ENCODE results near the gene RSPO1. TPM values are rescaled to one million over a fixed set of nuclear protein-coding genes. Genes with fewer than 3 reads are reported as not detected.

RSPO1 gene
- total RNA-seq, 1 donor from 2014 or later, result 4.3 TPM

DNA sequence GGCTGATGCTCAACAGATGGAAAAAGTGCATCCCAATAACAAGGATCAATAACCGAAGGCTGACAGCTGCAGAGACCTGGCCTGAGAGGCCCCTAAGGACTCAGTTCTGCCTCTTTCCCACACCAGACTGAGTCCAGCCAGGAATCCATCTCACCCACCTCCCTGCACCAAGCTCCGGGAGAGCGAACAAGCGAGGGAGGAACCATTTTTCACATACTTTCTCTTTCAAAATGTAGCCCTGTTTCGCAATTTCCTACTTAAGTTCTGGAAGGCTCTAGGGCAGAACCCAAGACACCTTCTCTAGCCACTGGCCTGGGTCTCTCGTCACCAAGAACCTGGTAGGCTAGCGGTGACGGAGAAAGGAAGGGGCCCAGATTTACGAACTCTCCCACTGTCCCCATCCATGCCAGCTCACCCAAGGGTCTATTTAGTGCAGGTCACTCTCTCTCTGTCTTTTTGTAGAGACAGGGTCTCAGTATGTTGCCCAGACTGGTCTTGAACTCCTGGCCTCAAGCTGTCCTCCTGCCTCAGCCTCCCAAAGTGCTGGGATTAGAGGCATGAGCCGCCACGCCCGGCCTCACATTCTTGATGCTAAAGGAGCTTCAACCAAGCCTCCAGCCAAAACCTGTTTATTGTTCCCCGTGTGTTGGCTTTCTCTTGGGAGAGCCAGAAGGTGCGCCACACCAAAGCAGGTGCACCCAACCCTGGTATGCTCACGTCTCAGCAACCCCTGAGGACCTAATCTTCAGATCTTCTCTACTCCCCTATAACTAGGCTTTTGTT lies 28.0 kb downstream of the RSPO1 start:
- no peak for DNase-seq
- Histone ChIP-seq H3K27me3 (ENCODE audit: low read depth) (no peaks in the 10 kb centered on the region), H3K36me3 (no peaks in the 10 kb centered on the region), H3K4me3 (peak overlapping the region; percentile 32), H3K27ac (peak overlapping the region; percentile 66), H3K9me3 (no peaks in the 10 kb centered on the region), H3K4me1 (peaks cover 18% of the 10 kb centered on the region)
- TF ChIP-seq, protein P1, sequence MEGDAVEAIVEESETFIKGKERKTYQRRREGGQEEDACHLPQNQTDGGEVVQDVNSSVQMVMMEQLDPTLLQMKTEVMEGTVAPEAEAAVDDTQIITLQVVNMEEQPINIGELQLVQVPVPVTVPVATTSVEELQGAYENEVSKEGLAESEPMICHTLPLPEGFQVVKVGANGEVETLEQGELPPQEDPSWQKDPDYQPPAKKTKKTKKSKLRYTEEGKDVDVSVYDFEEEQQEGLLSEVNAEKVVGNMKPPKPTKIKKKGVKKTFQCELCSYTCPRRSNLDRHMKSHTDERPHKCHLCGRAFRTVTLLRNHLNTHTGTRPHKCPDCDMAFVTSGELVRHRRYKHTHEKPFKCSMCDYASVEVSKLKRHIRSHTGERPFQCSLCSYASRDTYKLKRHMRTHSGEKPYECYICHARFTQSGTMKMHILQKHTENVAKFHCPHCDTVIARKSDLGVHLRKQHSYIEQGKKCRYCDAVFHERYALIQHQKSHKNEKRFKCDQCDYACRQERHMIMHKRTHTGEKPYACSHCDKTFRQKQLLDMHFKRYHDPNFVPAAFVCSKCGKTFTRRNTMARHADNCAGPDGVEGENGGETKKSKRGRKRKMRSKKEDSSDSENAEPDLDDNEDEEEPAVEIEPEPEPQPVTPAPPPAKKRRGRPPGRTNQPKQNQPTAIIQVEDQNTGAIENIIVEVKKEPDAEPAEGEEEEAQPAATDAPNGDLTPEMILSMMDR (IDR thresholded peaks at IDR 0.05), result no peak
- ATAC-seq, result peak; percentile 47 to 53
- intact Hi-C loops (cut with DNase I), result no loop called here

DNA sequence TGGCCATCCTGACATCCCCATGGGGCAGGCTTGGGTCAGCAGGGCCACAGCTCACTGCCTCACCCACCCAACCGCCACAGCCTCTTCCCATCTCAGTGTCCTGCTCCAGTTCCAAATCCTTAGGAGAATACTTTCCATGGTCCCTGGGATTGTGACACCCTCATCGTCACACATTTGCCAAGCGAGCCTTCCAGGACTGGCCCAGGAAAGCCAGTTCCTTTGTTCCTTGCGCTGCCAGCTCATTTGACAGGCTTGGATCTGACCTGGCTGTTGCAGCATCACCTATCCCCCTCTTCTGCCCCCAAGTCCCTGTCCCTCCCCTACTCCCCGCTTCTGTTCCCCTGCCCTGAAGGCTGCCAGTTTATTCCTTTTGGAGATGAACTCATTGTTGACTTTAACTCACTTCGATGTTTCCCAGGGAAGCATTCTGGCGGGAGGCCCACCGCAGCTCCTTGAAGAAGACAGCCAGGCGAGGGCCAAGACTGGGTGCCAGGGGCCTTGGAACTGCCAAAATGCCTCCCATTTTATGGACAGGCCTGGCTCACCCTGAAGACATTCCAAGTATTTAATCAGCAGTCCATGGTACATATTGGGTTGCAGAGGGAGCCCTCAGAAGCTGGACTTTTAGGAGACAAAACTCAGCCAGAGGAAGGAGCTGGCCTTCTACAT lies 28.8 kb downstream of the RSPO1 start:
- TF ChIP-seq, protein P1 (IDR thresholded peaks at IDR 0.05), result no peak
- no peak for DNase-seq
- peak overlapping the region; percentile 32 for H3K4me3 ChIP-seq
- intact Hi-C loops (cut with DNase I), result no loop called here
- H3K36me3 ChIP-seq, result no peaks in the 10 kb centered on the region
- peak in 1 of 2 donors; percentile 24 for ATAC-seq
- peak overlapping the region; percentile 66 for H3K27ac ChIP-seq
- H3K4me1 ChIP-seq, result peaks cover 18% of the 10 kb centered on the region
- no peaks in the 10 kb centered on the region for H3K27me3 ChIP-seq (ENCODE audit: low read depth)
- H3K9me3 ChIP-seq, result no peaks in the 10 kb centered on the region

DNA sequence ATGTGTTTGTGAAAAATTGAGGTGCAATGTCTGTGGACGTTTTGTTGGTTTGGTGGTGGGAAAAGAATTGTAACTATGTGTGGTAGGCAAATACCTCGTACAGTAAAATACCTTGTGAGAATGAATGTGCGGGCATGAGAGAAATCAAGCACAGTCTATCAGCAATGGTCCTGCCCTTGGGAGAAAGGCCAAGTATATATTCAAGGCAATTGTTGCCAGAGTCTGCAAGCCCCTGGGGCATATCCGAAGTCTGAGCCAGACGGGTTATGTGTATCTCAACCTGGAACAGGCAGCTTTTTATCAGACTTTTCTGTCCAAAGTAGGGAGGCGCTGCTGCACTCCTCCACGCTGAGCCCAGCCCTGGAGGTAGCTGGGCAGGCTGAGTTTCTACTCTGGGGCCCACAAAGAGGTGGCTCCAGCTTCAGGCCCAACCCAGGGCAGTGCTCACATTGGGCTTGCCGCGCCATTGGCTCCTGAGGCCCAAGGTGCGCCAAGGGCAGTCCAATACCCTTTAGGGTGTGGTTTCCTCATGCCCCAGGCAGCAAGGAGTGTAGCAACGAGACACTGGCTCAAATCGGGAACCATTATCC lies 29.5 kb downstream of the RSPO1 start:
- Histone ChIP-seq H3K4me1 (peaks cover 18% of the 10 kb centered on the region), H3K27ac (peak overlapping the region; percentile 66), H3K9me3 (no peaks in the 10 kb centered on the region), H3K27me3 (ENCODE audit: low read depth) (no peaks in the 10 kb centered on the region), H3K4me3 (no peak overlapping the region), H3K36me3 (no peaks in the 10 kb centered on the region)
- TF ChIP-seq, protein P1 (IDR thresholded peaks at IDR 0.05), result no peak
- DNase-seq (no peak), ATAC-seq (peak; percentile 7 to 45)
- intact Hi-C loops (cut with DNase I), result no loop called here

DNA sequence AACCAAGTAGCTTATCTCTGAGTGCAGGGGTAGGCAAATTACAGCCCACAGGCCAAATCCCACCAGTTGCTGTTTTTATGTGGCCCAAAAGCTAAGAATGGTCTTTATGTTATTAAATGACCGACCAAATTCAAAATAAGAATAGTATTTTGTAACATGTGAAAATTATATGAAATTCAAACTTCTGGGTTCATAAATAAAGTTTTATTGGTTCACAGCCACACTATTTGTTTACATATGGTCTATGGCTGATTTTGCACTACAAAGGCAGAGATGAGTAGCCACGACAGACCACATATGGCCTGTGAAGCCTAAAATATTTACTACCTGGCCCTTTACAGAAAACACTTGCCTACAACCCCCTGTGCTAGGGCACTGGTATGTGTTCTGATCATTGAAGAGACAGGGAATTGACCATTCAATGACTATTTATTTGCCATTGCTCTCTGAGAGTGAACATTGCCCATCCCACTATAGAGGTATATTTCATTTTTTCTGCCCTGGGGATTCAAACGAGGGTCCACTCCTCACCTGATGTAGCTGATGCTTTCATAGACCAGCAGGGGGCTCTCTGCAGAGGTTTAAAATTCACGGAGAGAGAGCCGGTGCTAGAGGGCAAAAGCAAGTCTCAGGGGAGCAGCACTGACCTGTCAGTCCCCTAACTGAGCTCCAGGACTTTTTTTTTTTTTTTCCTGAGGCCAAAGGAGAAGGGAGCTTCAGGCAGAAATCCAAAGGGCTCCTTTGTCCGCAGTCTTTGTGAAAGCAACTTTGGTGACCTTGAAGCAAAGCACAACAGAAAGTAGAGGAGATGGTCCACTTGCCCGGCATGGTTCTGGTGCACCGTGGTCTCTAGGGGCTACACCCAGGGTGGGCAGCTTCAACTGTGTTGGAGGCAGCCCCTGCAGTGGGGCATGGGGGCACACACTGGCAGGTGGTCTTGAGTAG lies 31.7 kb downstream of the RSPO1 start:
- TF ChIP-seq, protein P1 (IDR thresholded peaks at IDR 0.05), result peak; percentile 66
- intact Hi-C loops (cut with DNase I), result loop anchor here (5.0 kb wide), 1 partner anchor 79 kb away; no protein-coding TSS in a partner anchor

DNA sequence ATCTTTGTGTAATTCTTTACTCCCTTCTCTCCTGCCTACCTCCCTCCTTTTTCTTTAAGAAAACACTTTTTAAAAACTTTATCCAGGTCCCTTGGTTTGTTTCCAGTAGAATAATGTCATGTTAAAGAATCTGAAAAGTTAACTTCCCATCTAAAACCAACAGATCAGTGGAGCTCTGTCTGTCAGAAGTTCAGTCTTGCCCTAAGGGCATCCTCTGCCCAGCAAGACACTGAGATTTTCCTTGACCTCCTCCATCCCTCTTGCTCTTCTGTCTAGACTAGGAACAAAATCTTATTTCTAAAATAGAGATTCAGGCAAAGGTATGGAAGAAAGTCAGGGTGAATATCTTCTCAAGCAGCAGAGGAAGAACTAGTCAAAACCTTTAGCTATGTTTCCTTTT lies 33.3 kb downstream of the RSPO1 start:
- Histone ChIP-seq H3K9me3 (no peaks in the 10 kb centered on the region), H3K27me3 (ENCODE audit: low read depth) (no peaks in the 10 kb centered on the region), H3K36me3 (no peaks in the 10 kb centered on the region), H3K27ac (no peak overlapping the region), H3K4me3 (no peak overlapping the region), H3K4me1 (peaks cover 10% of the 10 kb centered on the region)
- DNase-seq (no peak), ATAC-seq (no peak)
- TF ChIP-seq, protein P1 (IDR thresholded peaks at IDR 0.05), result no peak
- intact Hi-C loops (cut with DNase I), result loop anchor here (5.0 kb wide), 1 partner anchor 81 kb away; no protein-coding TSS in a partner anchor

More for the DNA sequence above, 31.7 kb downstream of the RSPO1 start:
- no peaks in the 10 kb centered on the region for H3K27me3 ChIP-seq (ENCODE audit: low read depth)
- H3K9me3 ChIP-seq, result no peaks in the 10 kb centered on the region
- H3K27ac ChIP-seq, result no peak overlapping the region
- no peaks in the 10 kb centered on the region for H3K36me3 ChIP-seq
- H3K4me3 ChIP-seq, result no peak overlapping the region
- peaks cover 18% of the 10 kb centered on the region for H3K4me1 ChIP-seq
- ATAC-seq (peak; percentile 56 to 58), DNase-seq (no peak)

All from lower lobe of right lung (tissue), 2 donors.